Activated T-cell treated with anti-CD3 and anti-CD28 coated beads for 48 hours (primary cell): ENCODE results near the gene IGSF23.

Experiments used
- DNase-seq: peaks from one replicate; pipeline ENCODE4 v3.0.0-alpha.2; 2020; ENCODE audit warnings: low read depth

The IGSF23 gene

GRCh38 chr19:44613295-44614178 lies at the start of gene IGSF23:
TSS of gene IGSF23 (plus strand) at chr19:44613563. CDS start at chr19:44613646, 83 bp downstream.
- no peak for DNase-seq

DNA sequence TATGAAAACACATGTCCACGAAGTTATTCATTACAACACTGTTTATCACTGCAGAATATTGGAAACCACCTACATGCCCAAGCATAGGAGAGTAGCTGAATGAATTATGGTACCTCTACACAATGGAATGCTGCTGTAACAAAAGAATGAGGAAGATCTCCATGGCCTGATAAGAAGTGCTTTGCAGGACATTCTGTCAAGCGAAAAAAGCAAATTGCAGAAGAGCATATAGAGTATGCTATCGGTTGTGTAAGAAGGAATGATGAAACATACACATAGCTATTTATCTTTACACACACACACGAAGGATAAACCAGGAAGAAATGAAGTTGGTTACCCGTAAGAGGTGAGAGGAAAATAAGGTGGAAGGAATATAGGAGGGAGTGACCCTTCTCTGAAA lies 46.4 kb upstream of the IGSF23 start:
- DNase-seq: no peak

- no peak for DNase-seq
Measured at GRCh38 chr19:44567745-44568144, 45.6 kb upstream of the IGSF23 start.

DNA sequence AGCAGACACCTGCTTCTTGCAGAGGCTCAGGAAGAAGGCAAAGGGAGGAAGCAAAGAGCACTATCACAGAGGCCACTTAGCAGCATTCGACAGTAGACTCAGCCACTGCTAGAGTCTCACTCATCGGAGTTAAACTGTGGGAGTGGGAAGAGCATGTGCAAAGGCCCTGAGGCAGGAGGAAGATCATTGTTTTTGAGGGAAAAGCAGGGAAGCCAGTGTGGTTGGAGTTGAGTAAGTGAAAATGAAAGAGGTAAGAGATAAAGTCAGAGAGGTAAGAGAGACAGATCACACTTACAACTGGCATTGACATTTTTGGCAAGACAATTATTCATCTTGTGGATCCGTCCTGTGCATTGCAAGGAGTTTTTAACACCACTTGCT lies 42.8 kb upstream of the IGSF23 start:
- no peak for DNase-seq

DNA sequence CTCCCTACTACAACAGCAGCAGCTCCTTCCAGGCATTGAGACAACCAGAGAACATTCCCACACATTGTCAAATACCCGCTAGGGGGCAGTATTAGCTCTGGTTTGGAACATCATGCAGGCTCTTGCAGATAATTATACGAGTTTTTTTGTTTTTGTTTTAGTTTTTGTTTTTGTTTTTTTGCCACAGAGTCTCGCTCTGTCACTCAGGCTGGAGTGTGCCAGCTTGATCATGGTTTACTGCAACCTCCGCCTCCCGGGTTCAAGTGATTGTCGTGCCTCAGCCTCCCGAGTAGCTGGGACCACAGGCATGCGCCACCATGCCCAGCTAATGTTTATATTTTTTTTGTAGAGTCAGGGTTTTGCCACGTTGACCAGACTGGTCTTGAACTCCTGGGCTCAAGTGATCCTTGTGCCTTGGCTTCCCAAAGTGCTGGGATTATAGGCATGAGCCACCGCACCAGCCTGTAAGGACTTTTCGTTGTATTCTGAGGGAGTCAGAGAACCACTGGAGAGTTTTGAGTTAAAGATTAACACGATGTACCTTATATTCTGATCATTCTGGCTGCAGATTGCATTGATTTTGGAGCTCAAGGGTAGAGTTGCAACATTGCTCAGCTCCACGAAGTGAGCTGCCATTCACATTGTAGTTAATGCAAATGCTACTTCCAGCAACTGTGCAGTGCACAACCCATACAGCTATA lies 42.2 kb upstream of the IGSF23 start:
- peak; percentile 23 for DNase-seq

GRCh38 chr19:44571830-44572580 lies 41.4 kb upstream of the IGSF23 start:
- no peak for DNase-seq

- no peak for DNase-seq
Measured at GRCh38 chr19:44572581-44572900, 40.8 kb upstream of the IGSF23 start.

- no peak for DNase-seq
Measured at GRCh38 chr19:44573183-44573582, 40.2 kb upstream of the IGSF23 start.

DNA sequence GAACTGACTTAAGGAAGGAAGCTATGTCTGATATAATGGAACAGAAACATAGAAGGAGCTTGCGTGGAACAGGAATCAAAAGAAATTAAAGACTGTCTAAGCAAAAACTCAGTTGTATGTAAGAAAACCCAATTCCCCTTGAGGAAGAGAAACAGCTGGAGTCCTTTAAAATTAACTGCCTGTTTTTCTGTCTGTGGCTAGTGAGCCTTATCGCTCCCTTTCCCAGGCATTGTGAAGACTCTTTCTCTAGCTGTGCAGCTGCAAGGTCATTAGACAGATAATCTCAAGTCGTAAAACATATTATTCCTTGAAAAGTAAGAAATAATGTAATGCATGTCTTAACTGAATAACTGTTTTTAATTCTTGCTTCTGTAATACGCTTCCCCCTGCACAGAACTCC lies 39.7 kb upstream of the IGSF23 start:
- DNase-seq: no peak

- no peak for DNase-seq
Measured at GRCh38 chr19:44574186-44574950, 39.0 kb upstream of the IGSF23 start.

DNA sequence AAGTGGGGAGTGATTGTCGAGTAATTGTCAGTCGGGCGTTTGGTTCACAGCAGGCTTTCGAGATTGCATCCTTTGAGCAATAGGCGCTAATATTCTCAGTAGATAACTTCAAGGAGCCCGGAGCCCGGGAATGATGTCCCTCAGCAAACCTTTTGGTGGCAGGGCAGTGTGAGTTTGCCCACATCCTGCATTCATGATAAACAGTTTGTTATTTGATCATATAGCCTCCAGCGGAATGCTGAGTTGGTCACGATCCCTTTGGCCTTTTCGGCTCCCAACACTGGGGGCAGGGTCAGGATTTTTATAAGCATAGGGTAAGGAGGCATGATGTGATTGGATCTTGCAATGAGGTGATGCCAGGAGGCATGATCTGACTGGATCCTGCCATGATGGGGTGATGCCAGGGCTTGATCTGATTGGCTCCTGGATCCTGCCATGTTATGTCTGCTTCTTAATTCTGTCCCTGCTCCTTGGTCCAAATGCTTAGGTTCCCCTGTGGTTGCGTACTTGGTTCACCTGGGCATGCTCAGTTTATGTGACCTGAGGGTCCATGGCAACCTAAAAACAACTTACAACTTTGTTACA lies 38.2 kb upstream of the IGSF23 start:
- no peak for DNase-seq

DNA sequence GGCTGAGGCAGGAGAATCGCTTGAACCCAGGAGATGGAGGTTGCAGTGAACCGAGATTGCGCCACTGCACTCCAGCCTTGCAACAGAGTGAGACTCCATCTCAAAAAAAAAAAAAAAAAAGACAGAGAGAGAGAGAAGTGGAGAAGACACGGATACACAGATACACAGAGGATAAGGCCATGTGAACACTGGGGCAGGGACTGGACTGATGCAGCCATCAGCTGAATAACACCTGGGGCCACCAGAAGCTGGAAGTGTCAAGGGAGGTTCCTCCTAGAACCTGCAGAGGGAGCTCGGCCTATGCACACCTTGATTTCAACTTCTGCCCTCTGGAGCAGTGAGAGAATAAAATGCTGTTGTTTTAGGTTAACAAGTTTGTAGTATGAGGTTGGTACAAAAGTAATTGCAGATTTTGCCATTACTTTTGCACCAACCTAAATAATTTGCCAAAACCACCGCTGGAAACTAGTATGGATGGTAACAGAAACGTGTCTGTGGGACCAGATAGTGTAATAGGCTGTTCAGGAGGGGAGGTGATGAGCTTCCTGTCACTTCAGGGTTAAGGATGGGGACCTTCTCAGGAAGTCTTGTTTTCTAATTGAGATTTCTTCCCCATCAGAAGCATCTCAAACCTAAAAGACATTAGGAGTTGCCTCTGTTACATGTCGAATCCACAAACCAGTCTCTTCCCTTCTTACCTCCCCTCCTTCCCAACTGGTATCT lies 36.4 kb upstream of the IGSF23 start:
- no peak for DNase-seq

GRCh38 chr19:44577566-44577874 lies 35.8 kb upstream of the IGSF23 start:
- DNase-seq: no peak

DNA sequence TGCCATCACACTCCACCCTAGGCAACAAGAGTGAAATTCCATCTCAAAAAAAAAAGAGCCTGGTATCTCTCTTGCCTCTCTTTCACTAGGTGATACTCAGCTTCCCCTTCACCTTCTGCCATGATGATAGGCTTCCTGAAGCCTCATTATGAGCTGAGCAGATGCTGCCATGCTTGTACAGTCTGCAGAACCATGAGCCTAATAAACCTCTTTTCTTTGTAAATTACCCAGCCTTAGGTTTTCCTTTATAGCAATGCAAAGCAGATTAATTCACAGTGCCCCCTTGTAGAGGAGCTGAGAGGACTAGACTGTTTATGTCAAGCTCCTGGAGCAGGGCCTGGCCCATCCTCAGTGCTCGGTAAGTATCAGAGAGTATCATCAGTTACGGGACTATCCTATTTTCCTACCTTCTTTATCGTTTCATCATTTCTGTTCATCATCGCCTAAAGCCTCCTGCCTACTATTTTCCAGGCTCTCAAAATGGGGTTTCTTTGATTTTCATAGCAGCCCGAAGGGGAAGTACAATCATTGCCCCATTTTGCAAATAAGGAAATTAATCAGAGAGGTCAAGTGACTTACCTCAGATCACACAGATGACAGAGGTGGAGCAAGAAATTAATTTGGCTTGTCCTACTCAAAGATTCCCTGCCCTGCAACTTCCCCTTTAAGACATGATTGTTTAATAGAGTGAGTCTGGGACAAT lies 33.5 kb upstream of the IGSF23 start:
- no peak for DNase-seq

DNA sequence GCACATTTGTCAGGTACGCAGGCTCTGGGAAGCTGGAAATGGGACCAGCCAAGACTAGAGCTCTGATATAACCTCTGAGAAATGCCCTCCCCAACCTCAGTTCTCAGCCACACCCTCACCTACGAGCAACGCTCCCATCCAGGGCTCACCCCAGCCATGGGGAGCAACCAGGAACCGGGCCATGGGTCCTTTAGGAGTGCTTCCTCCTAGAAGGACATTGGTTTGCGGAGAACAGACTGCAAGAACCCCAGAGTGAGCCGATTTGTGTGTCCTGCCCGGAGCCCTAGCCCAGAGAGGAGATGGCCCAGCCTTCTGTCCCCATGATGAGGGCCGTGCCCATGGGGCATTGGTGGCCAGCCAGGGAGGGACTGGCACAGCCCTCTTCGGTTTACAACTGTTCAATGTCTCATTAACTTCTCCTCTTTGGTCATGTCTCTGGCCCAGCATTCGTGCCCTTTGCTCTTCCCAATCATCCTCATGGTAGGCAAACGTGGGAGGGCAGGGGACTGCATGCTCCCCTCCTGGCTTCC lies 32.9 kb upstream of the IGSF23 start:
- DNase-seq: no peak

- no peak for DNase-seq
Measured at GRCh38 chr19:44581288-44581687, 32.1 kb upstream of the IGSF23 start.

- DNase-seq: peak; percentile 40
Measured at GRCh38 chr19:44582581-44583265, 30.6 kb upstream of the IGSF23 start.

DNA sequence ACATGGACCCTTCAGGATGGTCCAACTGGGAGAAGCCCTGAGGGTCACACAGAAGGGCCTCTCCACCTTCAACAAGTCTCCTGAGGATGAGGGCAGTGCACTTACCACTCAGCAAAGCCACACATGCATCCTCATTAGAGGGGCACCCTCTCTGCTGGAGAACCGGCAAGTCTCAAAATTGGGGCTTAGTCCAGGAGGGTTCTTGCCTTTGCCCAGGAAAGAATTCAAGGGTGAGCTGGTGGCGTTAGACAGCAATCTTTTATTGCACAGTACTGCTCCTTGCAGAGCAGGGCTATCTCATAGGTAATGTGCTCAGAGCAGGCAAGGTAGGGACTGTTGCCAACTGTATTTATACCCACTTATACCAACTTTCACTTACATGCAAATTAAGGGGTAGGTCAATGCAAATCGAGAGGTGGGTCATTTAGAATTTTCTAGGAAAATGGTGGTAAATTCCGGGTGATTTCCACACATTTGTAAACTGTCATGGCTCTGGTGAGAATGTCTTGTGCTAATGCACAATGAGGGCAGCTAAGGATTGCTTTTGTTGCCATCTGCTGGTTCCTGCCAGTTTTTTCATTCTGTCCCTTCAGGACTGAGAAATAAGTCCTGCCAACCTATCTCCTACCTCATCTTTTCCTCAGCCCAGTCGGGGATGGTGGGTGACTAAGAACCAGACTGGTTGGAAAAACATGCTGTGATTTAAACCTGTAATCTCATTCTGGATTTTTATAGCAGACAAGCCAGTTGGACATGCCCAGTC lies 27.8 kb upstream of the IGSF23 start:
- DNase-seq: no peak
